K562 (cell line): ENCODE measurements around the gene CPSF4L. TPM values are rescaled to one million over a fixed set of nuclear protein-coding genes. Genes with fewer than 3 reads are reported as not detected.

Experiments
- BHLHE40 ChIP-seq: IDR thresholded peaks from 2 replicates; pipeline ENCODE4 v1.6.1; 2011; ENCODE audit warnings: low read length, improper control_type of control experiment
- CBX1 ChIP-seq: sonication (generic); IDR thresholded peaks from 2 replicates; pipeline ENCODE4 v1.6.1; 2016; ENCODE audit warnings: antibody characterized with exemption, low read depth, mild to moderate bottlenecking
- CBX5 ChIP-seq: IDR thresholded peaks from 2 replicates; pipeline ENCODE4 v1.6.1; 2014; ENCODE audit warnings: low read depth, borderline replicate concordance
- CREBBP ChIP-seq: IDR thresholded peaks from one replicate; pipeline ENCODE4 v1.6.1; 2012; ENCODE audit warnings: low read depth, mild to moderate bottlenecking, control low read depth, inconsistent platforms, low read length
- HNRNPL ChIP-seq: fragments of 200-400 bp; formaldehyde crosslinking; IDR thresholded peaks from 2 replicates; pipeline ENCODE4 v1.6.1; 2017; ENCODE audit warnings: low read depth, mild to moderate bottlenecking, low read length
- HSF4 ChIP-seq: fragments of 250-450 bp; sonication (Bioruptor Pico); IDR thresholded peaks from 2 replicates; pipeline ENCODE4 v2.1.2; 2022; ENCODE audit warnings: mild to moderate bottlenecking, moderate library complexity, borderline replicate concordance
- JUNB ChIP-seq: fragments of 450-650 bp; formaldehyde crosslinking; conservative IDR thresholded peaks from 2 replicates; pipeline ENCODE4 v1.4.0; 2020; ENCODE audit warnings: mild to moderate bottlenecking
- TEAD1 ChIP-seq, 2 experiments: fragments of 450-650 bp in 1 of 2; sonication (generic) in 1 of 2; formaldehyde crosslinking; IDR thresholded peaks; 2 replicates each; pipeline versions ENCODE4 v1.4.0 to v1.8.0; 2020 to 2022; ENCODE audit warnings: mild to moderate bottlenecking in 2 of 2, missing genetic modification reagents in 1 of 2
- ZBTB17 ChIP-seq: fragments of 450-650 bp; formaldehyde crosslinking; IDR thresholded peaks from 2 replicates; pipeline ENCODE4 v1.4.0; 2020; ENCODE audit warnings: mild to moderate bottlenecking
- ZBTB26 ChIP-seq: fragments of 450-650 bp; formaldehyde crosslinking; IDR thresholded peaks from 2 replicates; pipeline ENCODE4 v1.4.0; 2022; ENCODE audit warnings: missing genetic modification characterization
- ZFP36 ChIP-seq: fragments of 150-350 bp; IDR thresholded peaks from 2 replicates; pipeline ENCODE4 v1.6.1; 2018; ENCODE audit warnings: low read length, low read depth; ENCODE audit not compliant: partially characterized antibody
- ZNF274 ChIP-seq: IDR thresholded peaks from 2 replicates; pipeline ENCODE4 v1.6.1; 2011; ENCODE audit warnings: low read depth, mild to moderate bottlenecking, low read length, moderate library complexity, borderline replicate concordance
- ZNF384 ChIP-seq: IDR thresholded peaks from 2 replicates; pipeline ENCODE4 v1.6.1; 2012; ENCODE audit warnings: low read depth, low read length, improper control_type of control experiment
- ZNF398 ChIP-seq: fragments of 250-450 bp; sonication (Bioruptor Pico); IDR thresholded peaks from 2 replicates; pipeline ENCODE4 v1.8.0; 2021; ENCODE audit warnings: moderate library complexity, mild to moderate bottlenecking, inconsistent platforms
- ZNF785 ChIP-seq: fragments of 250-450 bp; sonication (Bioruptor Pico); IDR thresholded peaks from 2 replicates; pipeline ENCODE4 v1.4.0; 2020; ENCODE audit warnings: mild to moderate bottlenecking
- polyA plus RNA-seq, 8 experiments: library from polyadenylated mRNA; depleted of rRNA in 4 of 8; stranded (reverse) in 5 of 8; unstranded in 3 of 8; fragments of >200 nt; fragmentation: Nextera tagmentation in 2 of 8; fragmentation: Illumina TruSeq in 1 of 8; extraction: Ambion mirVana in 2 of 8; extraction: Trizol in 1 of 8; gene quantifications; 2 replicates each; pipeline versions ENCODE4 v1.2.1 to v1.2.3, GENCODE V29; 2011 to 2014; ENCODE audit warnings: inconsistent platforms in 1 of 8, missing spikeins in 1 of 8
- total RNA-seq, 7 experiments: library from RNA; depleted of rRNA in 6 of 7; stranded (reverse); fragments of >200 nt in 6 of 7; fragmentation: Illumina TruSeq in 2 of 7; extraction: Trizol in 2 of 7; gene quantifications; 2 replicates each; pipeline versions ENCODE4 v1.2.1 to v1.2.3, GENCODE V29; 2011 to 2021; ENCODE audit warnings: low replicate concordance in 1 of 7
- TF ChIP-seq, protein P1 (sequence below): fragments of 450-650 bp; formaldehyde crosslinking; IDR thresholded peaks from 2 replicates; pipeline ENCODE4 v1.4.0; 2022; ENCODE audit warnings: mild to moderate bottlenecking, moderate library complexity
- TF ChIP-seq, protein P2 (sequence below): fragments of 250-450 bp; sonication (Bioruptor Pico); IDR thresholded peaks from 2 replicates; pipeline ENCODE4 v1.8.0; 2021; ENCODE audit warnings: borderline replicate concordance, mild to moderate bottlenecking, moderate library complexity; ENCODE audit not compliant: poor library complexity, severe bottlenecking

Gene CPSF4L
- total and polyA plus RNA-seq, 9 of the 15 experiments (the other 6 are each of a cell fraction or from before 2014, with no cell fraction given), result not detected

- TF ChIP-seq, protein P1, sequence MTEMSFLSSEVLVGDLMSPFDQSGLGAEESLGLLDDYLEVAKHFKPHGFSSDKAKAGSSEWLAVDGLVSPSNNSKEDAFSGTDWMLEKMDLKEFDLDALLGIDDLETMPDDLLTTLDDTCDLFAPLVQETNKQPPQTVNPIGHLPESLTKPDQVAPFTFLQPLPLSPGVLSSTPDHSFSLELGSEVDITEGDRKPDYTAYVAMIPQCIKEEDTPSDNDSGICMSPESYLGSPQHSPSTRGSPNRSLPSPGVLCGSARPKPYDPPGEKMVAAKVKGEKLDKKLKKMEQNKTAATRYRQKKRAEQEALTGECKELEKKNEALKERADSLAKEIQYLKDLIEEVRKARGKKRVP, result no peak
- TF ChIP-seq CBX1, result no peak
- no peak for TF ChIP-seq ZNF384
- no peak for TF ChIP-seq HSF4 (CRISPR knock-in tag)
- TF ChIP-seq, protein P2, sequence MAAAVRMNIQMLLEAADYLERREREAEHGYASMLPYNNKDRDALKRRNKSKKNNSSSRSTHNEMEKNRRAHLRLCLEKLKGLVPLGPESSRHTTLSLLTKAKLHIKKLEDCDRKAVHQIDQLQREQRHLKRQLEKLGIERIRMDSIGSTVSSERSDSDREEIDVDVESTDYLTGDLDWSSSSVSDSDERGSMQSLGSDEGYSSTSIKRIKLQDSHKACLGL, result no peak
- no peak for TF ChIP-seq TEAD1 (CRISPR knock-in tag; IDR thresholded peaks at IDR 0.05)
- no peak for TF ChIP-seq ZBTB17 (CRISPR knock-in tag)
- TF ChIP-seq BHLHE40, result peak; percentile 72; the same call in 1 of the 2 replicates
- TF ChIP-seq HNRNPL, result no peak
- TF ChIP-seq ZBTB26 (CRISPR knock-in tag), result no peak
- TF ChIP-seq CBX5, result no peak
- TF ChIP-seq ZFP36, result no peak
- no peak for TF ChIP-seq CREBBP
- no peak for TF ChIP-seq ZNF398 (CRISPR knock-in tag)
- no peak for TF ChIP-seq ZNF274
- TF ChIP-seq ZNF785 (CRISPR knock-in tag), result no peak
- TF ChIP-seq JUNB (CRISPR knock-in tag), result no peak
These were observed 32.9 kb downstream of the CPSF4L start (continued) for GRCh38 chr17:73228748-73229236.
